ENCODE results near the gene PHC2.

DNA sequence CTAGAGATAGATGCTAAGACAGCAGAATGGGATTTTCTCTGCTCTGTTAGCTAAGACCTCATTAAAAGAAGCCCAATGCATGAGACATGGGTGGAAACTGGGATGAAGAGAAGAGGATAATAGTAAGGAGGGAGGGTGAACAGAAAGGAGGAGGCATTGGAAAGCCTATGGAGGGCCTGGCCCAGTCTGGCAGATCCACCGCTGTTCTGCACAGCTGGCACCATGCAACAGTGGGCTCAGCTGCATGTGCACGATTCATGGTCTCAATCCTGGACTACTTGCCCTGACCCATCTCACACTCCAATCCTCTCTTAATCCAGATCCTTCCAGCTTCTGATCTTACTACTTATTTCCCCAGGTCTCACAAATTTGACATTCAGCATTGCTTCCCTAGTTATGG, 2.2 kb downstream of the PHC2 start:
- TF ChIP-seq, protein P1, sequence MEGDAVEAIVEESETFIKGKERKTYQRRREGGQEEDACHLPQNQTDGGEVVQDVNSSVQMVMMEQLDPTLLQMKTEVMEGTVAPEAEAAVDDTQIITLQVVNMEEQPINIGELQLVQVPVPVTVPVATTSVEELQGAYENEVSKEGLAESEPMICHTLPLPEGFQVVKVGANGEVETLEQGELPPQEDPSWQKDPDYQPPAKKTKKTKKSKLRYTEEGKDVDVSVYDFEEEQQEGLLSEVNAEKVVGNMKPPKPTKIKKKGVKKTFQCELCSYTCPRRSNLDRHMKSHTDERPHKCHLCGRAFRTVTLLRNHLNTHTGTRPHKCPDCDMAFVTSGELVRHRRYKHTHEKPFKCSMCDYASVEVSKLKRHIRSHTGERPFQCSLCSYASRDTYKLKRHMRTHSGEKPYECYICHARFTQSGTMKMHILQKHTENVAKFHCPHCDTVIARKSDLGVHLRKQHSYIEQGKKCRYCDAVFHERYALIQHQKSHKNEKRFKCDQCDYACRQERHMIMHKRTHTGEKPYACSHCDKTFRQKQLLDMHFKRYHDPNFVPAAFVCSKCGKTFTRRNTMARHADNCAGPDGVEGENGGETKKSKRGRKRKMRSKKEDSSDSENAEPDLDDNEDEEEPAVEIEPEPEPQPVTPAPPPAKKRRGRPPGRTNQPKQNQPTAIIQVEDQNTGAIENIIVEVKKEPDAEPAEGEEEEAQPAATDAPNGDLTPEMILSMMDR (IDR thresholded peaks at IDR 0.05), result no peak
- no peak for TF ChIP-seq EZH2 (IDR thresholded peaks at IDR 0.05)
